ENCODE measurements around the gene BASP1. TPM values are rescaled to one million over a fixed set of nuclear protein-coding genes. Genes with fewer than 3 reads are reported as not detected.
"Not testable (repeated sequence)": the region's sequence is repeated elsewhere in the genome, so short reads cannot be mapped to it uniquely, and the experiment has no call there.

The BASP1 gene
- total RNA-seq, 2 donors from 2014 or later: 3.7 to 5.0 TPM

GRCh38 chr5:17190242-17190778 is 27.1 kb upstream of the BASP1 start:
- intact Hi-C loops (cut with DNase I, micrococcal nuclease): no loop called here
- peak; percentile 65 for ATAC-seq
- DNase-seq: peak in 1 of 2 donors; percentile 36

GRCh38 chr5:17190799-17191391 is 26.5 kb upstream of the BASP1 start:
- intact Hi-C loops (cut with DNase I, micrococcal nuclease): no loop called here
- DNase-seq (peak; percentile 24 to 41), ATAC-seq (peak; percentile 70)

DNA sequence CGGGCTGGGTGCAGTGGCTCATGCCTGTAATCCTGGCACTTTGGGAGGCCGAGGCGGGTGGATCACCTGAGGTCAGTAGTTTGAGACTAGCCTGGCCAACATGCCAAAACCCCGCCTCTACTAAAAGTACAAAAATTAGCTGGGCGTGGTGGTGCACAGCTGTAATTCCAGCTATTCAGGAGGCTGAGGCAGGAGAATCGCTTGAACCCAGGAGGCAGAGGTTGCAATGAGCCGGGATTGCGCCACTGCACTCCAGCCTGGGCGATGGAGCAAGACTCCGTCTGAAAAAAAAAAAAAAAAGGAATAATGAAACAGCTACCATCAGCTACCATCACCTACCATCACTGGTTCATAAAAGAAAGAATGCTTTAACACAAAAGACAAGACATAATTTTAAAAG is 25.9 kb upstream of the BASP1 start:
- DNase-seq; intact Hi-C loops (cut with DNase I, micrococcal nuclease): not testable (repeated sequence)

GRCh38 chr5:17192191-17192590 is 25.2 kb upstream of the BASP1 start:
- DNase-seq: no peak
- ATAC-seq: no peak
- intact Hi-C loops (cut with DNase I, micrococcal nuclease): no loop called here

More for the DNA sequence above, 25.9 kb upstream of the BASP1 start:
- ATAC-seq: peak; percentile 9

- intact Hi-C loops (cut with DNase I, micrococcal nuclease): no loop called here
- no peak for DNase-seq
- ATAC-seq: no peak
These were observed 21.4 kb upstream of the BASP1 start for GRCh38 chr5:17196024-17196423.

DNA sequence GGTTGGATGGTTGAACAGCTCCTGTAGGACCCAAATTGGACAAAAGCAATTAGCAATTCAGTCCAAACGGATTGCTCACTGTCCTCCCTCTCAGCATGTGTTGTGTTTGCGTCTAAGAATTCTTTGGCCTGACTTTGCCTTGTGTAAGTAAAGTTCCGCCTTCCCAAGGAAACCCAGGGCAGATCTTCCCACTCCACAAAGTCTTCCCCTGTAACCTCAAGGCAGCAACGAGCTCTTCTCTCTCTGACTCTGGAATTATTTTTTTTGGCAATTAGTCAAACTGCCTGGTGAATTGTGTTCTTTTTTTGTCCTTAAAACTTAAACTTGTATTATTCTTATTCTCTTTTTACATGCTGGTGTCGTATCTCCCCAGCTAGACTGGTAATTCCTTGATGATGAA is 20.7 kb upstream of the BASP1 start:
- intact Hi-C loops (cut with DNase I, micrococcal nuclease): no loop called here
- ATAC-seq: no peak
- DNase-seq: no peak

DNA sequence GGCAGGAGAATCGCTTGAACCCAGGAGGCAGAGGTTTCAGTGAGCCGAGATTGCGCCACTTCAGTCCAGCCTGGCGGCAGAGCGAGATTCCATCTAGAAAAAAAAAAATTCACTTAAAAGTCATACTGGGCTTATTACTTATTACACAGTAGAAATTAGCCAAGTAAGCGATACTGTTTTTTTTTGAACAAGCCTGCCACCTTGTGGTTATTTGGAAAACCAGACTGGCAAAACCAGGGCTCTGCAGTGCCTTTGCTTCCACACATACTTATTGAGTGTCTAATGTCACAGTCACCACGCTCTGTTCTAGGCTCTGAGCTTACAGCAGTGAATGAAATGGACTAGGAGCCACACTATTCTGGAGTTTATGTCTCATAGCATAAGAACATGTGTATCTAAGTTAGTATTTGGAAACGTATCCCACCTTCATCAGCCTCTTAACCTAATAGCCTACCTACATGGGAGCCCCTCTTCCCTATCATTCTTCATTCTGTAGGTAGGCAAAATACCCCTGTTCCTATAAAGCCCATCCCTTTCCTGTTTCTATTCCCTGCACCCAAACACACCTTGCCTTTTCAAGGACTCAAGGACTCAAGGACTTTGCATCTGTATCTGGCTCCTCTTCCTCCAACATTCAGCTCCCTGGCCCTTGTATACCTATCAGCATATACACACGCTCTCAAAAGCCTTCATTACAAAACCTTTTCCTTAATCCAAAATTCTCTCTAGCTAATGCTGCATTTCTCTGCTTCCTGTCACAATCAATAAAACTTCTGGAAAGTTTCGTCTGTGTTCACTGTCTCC is 13.9 kb upstream of the BASP1 start:
- no peak for DNase-seq
- peak; percentile 82 for ATAC-seq
- intact Hi-C loops (cut with DNase I, micrococcal nuclease): loop anchor here in 1 of 2 donors (5.0 kb wide), 1 partner anchor 411 kb away; no protein-coding TSS in a partner anchor

- ATAC-seq: no peak
These were observed 13.3 kb upstream of the BASP1 start for GRCh38 chr5:17204133-17204489.

GRCh38 chr5:17206021-17206420 is 11.4 kb upstream of the BASP1 start:
- intact Hi-C loops (cut with DNase I, micrococcal nuclease): no loop called here
- ATAC-seq: no peak
- DNase-seq: no peak

More at GRCh38 chr5:17204133-17204489, 13.3 kb upstream of the BASP1 start:
- DNase-seq: no peak
- intact Hi-C loops (cut with DNase I, micrococcal nuclease): loop anchor here in 1 of 2 donors (5.0 kb wide), 1 partner anchor 412 kb away; no protein-coding TSS in a partner anchor

DNA sequence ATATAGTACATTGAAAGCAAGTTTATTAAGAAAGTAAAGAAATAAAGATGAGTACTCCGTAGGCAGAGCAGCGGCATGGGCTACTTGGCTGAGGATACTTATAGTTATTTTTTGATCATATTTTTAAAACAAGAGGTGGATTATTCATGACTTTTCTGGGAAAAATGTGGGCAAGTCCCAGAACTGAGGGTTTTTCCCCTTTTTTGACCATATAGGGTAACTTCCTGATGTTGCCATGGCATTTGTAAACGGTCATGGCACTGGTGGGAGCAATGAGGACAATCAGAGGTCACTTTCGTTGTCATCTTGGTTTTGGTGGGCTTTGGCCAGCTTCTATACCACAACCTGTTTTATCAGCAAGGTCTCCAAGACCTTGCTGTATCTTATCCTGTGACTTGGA is 5.2 kb upstream of the BASP1 start:
- ATAC-seq: no peak
- intact Hi-C loops (cut with DNase I, micrococcal nuclease): loop anchor here (10.0 kb wide), 2 partner anchors 1073 to 1103 kb away; no protein-coding TSS in a partner anchor
- DNase-seq: no peak

DNA sequence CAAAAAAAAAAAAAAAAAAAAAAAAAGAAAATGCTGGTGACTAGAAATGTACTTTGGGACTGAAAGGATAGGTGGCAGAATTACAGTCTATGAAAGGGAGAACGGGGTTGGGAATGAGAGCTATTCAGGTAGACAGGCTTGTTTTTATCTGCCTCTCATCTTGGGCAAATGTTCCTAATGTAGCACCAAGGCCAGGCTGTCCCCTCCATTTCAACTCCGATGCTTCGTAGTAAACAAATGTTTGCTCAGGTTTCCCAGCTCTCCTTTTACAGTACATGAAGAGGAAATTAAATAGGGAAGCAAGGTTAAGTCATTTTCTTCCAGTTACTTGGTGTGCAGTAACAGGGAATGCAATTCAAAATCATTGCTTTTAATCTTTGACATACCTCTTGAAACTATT is 4.4 kb upstream of the BASP1 start:
- intact Hi-C loops (cut with DNase I, micrococcal nuclease): loop anchor here (10.0 kb wide), 2 partner anchors 1072 to 1102 kb away; no protein-coding TSS in a partner anchor
- DNase-seq: no peak

GRCh38 chr5:17213938-17214337 is 3.5 kb upstream of the BASP1 start:
- intact Hi-C loops (cut with DNase I, micrococcal nuclease): loop anchor here (10.0 kb wide), 2 partner anchors 1071 to 1101 kb away; no protein-coding TSS in a partner anchor
- ATAC-seq: no peak
- DNase-seq: no peak

More for the DNA sequence above, 4.4 kb upstream of the BASP1 start:
- no peak for ATAC-seq

DNA sequence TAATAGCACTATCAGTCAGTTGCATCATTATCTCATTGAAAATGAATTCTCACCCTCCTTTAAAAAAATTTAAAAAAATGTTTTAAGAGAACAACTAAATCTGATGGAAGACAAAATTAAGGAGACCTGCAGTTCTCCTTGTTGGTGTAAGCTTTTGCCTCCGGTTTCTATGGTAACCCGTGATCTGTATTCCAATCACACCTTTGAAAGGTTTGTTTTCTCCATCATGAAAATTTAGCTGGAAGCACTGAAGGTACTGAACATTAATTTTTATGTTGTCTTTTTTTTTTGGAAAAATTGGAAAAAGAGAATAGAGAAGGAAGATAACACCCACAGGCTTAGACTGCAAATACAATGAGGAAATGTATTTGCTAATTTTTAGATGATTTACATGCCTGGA is 2.5 kb upstream of the BASP1 start:
- no peak for DNase-seq
- intact Hi-C loops (cut with DNase I, micrococcal nuclease): loop anchor here (10.0 kb wide), 2 partner anchors 1070 to 1100 kb away; no protein-coding TSS in a partner anchor
- no peak for ATAC-seq

DNA sequence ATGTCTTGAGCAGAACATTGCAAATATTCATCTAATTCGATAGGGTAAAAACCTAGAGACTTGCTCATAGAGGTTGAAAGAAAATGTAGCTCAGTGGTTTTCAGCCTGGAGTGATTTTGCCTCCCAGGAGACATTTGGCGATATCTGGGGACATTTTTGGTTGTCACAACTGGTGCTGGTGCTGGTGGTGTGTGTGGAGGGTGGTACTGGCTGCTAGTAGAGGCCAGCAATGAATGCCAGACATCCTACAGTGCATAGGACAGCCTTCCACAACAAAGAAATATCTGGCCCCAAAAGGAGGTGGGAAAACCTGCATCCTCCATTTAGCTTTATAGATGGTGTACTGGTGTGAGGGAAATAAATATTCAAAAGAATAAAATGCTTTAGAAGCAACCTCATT is 2.1 kb upstream of the BASP1 start:
- intact Hi-C loops (cut with DNase I, micrococcal nuclease): loop anchor here (10.0 kb wide), 2 partner anchors 1069 to 1099 kb away; no protein-coding TSS in a partner anchor
- DNase-seq (no peak), ATAC-seq (no peak)

GRCh38 chr5:17216176-17216973 is 1.1 kb upstream of the BASP1 start:
- peak; percentile 60 to 87 for DNase-seq
- ATAC-seq: peak; percentile 81
- intact Hi-C loops (cut with DNase I, micrococcal nuclease): loop anchor here (10.0 kb wide), 2 partner anchors 1068 to 1098 kb away; no protein-coding TSS in a partner anchor

DNA sequence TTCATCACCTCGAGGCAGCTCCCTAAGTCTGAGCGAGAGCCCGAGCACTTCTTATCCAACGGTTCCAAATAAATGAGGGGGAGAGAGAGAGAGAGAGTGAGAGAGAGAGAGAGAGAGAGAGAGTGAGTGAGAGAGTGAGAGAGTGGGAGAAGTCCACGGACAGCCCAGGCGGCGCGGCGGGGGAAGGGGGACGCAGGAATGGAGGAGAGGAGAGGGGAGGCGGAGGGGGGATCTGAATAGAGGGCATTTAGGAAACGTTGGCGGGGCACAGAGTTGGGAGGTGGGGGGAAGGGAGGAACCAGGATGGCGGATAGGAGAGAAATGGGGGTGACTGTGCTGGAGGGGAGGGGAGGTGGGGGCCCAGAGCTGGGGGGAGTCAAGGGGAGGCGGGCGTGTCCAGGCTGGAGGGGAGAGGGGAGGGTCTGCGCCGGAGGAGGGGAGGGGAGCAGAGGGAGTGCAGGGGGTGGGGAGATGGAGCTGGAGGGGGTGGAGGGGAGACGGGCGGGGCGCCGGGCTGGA is 398 bp upstream of the BASP1 start:
- intact Hi-C loops (cut with DNase I, micrococcal nuclease): loop anchor here (10.0 kb wide), 2 partner anchors 1068 to 1098 kb away; no protein-coding TSS in a partner anchor
- ATAC-seq: no peak
- DNase-seq: peak in 1 of 2 donors; percentile 25

GRCh38 chr5:17218353-17219005 is 1.0 kb downstream of the BASP1 start:
- DNase-seq (peak; percentile 31 to 33), ATAC-seq (peak; percentile 46)
- intact Hi-C loops (cut with DNase I, micrococcal nuclease): loop anchor here (10.0 kb wide), 2 partner anchors 1066 to 1096 kb away; no protein-coding TSS in a partner anchor

- DNase-seq: peak in 1 of 2 donors; percentile 19
- intact Hi-C loops (cut with DNase I, micrococcal nuclease): loop anchor here (10.0 kb wide), 2 partner anchors 1066 to 1096 kb away; no protein-coding TSS in a partner anchor
- no peak for ATAC-seq
These were observed 1.6 kb downstream of the BASP1 start for GRCh38 chr5:17219006-17219422.
